Renal cortical epithelial cell (primary cell): ENCODE measurements around the gene P2RX3. TPM values are rescaled to one million over a fixed set of nuclear protein-coding genes. Genes with fewer than 3 reads are reported as not detected.

Source experiments
- DNase-seq: peaks from one replicate; pipeline ENCODE4 v3.0.0-alpha.2; 2011; ENCODE audit warnings: low read depth
- total RNA-seq: library from RNA; depleted of rRNA; stranded (reverse); fragments of >200 nt; gene quantifications from 2 replicates; pipeline ENCODE4 v1.2.3, GENCODE V29; 2014

P2RX3 gene
- not detected in 2 replicates for total RNA-seq

- DNase-seq: no peak
These were observed at the start of gene P2RX3 for GRCh38 chr11:57338142-57338541. Gene P2RX3 (plus strand): TSS chr11:57338352. CDS start chr11:57338551, 199 bp downstream.

DNA sequence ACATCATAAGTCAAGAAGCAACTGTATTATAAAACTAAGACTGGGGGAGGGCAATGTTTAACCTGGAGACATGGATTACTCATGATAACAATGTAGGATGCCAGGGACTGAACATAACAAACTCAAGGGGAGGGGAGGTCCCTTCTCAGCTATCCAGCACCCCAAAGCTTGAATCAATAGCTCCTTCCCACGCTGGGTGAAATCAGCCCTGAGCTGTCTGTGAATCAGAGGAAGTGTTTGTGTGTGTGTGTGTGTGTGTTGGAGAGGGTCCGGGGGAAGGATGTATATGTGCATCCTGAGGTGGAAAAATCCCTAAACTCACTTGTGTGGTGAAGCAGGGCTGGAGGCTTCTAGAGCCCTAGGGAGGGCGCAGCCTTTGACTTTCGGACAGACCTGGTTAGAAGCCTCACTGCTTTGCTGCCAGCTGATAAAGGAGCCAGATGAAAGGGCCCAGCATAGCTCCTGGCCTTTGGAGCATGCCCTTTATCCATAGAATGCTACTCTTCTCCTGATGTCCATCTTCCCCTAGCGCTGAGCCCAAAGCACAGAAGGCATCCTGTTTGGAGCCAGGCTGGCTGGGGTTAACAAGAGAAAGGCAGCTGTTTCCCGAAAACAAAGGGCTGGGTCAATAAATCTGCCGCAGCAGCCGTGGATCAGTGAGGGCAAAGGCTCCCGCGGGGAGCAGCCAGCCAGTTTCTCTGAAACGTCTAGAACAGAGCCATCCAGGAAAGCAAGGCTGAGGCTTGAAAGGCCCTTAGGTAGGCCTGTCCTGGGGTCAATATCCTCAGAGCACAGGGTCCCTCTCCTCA lies 49.2 kb upstream of the P2RX3 start:
- peak; percentile 84 for DNase-seq

DNA sequence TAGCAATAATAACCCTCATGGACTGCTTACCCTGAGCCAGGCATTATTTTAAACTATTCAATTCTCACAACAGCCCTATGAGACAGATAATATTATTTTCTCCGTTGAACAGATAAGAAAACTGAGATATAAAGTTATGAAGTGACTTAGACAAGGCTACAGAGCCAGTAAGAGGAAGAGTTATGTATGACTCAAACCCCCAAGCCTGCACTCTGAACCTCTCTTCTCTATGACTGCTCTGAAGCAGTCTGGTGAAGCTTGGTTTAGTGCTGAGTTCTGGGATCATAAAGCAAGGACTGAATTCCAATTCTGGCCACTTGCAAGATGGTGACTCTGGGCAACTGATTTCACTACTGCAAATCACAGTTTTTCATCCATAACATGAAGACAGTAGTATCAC lies 47.9 kb upstream of the P2RX3 start:
- DNase-seq: peak; percentile 59

DNA sequence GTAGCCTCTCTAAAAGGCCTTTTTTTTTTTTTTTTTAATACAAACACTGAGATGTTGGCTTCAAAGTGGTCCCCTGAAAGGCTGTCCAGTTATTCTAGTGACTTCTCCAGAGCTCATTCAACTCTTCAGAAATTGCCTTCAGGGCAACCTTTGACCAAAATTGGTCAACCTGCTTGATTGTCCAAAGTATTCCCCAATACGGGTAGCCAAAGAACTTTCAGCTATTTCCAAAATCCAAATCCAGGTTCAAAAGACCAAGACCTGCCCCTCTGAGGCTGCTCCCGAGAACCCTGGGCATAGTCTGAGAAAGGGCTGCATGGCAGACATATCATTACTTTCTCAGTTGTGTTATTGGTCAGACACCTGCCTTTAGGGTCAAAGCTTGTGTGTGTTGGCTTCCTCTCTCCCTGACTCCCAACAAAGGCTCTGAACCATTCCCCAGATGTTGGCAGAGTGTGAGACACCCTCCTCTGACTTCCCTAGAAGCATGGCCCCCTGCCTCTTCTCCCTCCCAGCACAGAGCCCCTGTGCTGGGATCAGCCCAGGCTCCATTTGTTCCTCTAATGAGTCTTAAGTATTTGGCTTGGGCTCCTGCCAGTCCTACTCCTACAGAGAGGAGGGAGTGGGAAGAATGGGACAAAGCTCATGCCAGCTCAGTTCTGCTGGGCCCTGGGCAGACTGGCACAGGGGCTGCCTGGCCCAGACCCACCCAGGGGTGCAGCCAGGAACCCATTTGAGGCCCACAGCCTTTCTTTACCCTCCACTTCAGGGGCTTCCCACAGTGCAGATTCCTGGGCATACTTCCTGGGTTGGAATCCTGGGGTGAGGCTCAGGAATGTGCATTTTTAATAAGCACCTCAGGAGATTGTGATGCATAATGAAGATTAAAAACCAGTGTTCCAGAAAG lies 43.7 kb upstream of the P2RX3 start:
- peak; percentile 78 for DNase-seq

DNA sequence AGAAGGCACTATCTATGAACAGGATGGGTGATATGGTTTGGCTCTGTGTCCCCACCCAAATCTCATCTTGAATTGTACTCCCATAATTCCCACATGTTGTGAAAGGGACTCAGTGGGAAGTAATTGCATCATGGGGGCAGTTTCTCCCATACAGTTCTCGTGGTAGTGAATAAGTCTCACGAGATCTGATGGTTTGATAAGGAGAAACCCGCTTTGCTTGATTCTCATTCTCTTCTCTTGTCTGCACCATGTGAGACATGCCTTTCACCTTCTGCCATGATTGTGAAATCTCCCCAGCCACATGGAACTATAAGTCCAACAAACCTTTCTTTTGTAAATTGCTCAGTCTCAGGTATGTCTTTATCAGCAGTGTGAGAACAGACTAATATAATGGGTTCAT lies 41.9 kb upstream of the P2RX3 start:
- DNase-seq: peak; percentile 40

DNA sequence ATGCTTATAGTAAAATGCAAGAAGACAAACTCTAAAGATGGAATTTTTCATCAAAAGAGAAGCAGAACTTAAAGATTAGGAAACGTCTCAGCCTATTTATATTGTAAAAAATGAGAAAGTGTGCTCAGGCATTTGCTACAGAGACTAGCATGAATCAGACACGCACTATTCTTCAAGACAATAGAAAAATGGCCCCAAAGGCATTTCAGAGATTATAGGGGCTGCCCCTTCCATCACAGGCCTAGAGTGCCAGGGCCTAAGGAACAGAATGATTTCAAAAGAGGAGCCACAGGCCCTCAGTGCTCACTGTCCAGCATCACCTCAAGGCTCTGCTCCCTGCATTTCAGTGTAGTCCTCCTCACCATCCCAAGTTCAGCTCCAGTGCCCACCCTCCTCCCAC lies 40.9 kb upstream of the P2RX3 start:
- no peak for DNase-seq

DNA sequence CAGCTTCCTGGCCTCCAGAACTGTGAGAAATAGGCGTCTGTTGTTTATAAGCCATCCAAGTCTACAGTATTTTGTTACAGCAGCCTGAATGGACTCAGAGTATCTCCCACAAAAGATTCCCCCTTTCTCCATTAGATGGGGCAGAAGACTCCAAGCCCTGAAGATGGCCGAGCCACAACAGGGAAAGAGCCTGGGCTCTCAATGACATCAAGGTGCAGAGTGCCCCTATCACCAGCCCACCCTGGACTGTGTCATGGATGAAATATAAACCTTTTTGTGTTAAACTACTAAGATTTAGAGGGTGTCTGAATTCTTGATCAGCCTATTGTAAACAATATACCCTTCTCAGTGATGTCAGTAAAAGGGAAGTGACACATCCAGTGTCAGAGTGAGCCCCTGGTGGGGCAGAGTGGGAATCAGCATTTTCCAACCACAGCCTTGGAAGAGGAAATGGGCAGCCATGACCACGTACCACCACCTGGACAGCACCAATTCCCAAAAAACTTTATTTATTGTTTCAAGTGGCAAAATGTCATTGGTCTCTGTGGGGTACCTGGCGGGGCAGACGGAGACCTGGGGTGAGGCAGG lies 38.9 kb upstream of the P2RX3 start:
- no peak for DNase-seq

GRCh38 chr11:57300785-57301184 lies 37.4 kb upstream of the P2RX3 start:
- DNase-seq: no peak

GRCh38 chr11:57301711-57302423 lies 36.3 kb upstream of the P2RX3 start:
- DNase-seq: no peak

DNA sequence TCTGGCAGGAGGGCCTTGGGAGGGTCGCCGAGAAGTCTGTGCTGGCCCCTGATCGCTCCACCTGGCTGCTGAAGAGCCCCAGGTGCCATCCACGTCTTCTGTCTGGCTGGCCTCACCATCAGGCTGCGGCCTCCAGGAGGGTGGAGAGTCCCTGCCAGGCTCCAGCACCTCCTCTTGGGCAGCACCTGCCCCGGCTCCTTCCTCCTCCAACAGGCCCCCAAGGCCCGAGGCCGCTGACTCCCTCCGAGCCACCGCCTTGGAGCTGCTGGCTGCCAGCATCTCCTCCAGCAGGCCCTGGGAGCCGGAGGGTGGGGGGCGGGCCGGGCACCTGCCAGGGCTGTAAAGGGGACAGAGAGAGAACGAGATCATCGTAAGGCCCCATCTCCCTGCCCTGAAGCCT lies 35.7 kb upstream of the P2RX3 start:
- no peak for DNase-seq

GRCh38 chr11:57303280-57303989 lies 34.7 kb upstream of the P2RX3 start:
- no peak for DNase-seq

GRCh38 chr11:57303990-57304579 lies 34.1 kb upstream of the P2RX3 start:
- no peak for DNase-seq

DNA sequence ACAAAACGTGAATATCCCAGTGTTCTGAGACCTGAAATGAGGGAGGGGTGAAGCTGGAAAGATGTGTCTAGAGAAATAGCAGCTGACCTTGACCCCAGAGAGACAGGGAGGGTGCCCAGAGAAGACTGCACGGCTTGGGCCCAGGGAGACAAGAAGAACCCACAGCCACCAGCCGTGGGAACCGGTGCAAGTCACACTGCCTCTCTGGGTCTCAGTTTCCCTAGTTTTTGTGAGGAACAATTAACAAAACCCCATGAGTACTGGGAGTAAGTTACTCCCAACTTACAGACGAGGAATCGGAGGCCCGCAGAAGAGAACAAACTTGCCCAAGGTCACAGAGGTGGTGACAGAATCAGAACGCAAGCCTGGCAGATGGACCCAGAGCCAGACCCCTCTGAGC lies 32.6 kb upstream of the P2RX3 start:
- DNase-seq: no peak

DNA sequence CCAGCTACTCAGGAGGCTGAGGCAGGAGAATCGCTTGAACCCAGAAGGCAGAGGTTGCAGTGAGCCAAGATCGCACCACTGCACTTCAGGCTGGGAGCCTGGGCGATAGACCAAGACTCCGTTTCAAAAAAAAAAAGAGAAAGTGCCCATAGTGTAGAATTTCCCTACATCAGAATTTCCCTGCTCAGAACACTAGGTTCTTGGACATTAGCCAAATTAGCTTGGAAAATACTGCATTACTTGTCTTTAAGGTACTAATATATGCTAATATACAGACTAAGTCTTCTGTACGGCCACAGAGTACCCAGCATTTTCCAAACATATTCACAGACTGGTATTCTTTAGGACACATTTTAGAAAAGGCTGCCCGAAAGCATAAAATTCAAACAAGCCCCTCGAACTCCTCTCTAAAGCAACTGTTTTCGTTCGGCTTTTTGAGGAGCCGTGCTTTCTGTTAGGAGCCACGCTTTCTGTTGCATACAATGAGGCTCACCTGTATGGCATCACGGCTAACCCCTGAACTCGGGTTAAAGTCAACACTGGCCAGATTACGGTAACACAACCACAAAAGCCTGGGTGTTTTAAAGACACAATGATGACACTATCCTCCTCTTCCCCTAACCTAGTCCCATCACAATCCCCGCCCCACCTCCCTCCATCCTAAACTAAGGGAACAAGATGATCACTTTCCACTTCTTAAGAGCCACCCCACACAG lies 31.8 kb upstream of the P2RX3 start:
- DNase-seq: peak; percentile 48

- peak; percentile 39 for DNase-seq
These were observed 31.1 kb upstream of the P2RX3 start for GRCh38 chr11:57306940-57307565.

DNA sequence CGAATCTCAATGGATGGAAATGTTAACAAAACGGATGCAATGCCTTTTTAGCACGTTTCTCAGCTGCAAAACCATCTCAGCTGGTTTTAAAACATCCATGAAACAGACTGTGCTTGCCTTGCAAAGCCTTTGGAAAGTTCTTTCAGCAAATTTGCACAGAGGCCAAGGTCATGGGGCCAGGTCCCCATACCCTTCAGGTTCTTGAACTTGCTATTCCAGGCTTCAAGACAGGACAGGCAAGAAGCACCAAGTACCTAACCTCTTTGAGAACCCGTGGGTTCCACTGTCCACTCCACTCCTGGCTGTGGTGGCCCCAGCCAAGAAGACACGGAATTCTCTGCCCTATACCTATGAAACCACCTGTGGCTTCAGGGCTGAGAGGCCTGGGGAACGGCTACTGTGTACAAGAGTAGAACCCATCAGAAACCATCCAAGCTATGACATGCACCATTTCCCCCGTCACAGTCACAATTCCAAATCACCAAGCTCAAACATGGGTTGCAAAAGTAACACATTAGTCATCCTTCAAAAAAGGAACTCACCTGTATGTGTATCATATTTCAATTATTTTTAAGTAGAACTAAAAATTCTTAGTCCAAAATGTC lies 30.4 kb upstream of the P2RX3 start:
- DNase-seq: no peak

DNA sequence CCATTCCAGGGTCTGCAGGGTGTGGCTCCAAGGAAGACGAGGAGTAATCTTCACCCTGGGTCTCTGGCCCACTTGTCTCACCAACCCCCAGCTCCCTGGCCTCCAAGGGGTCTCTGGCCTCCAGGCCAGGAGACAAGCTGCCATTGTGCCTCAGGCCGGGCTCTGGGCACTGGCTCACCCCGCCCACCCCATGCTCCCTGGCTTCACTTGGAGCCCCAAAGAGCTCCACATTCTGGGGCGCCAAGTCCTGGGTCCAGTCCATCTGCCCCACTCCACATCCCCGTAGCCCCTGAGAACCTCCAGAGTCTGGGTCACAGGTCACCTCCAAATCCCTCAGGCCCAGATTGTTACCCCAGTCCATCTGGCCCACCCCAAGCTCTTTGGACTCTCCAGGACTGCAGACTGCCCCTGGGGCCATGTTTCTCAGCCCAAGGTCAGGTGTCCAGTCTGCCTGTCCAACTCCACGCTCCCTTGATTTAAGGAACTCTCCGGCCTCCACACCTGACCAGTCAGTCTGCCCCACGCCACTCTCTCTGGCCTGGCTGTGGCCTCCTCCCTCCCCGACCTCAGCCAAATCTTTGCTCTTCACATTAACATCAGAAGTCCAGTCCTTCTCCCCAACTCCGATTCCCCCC lies 29.6 kb upstream of the P2RX3 start:
- no peak for DNase-seq
